Measurements from ENCODE around the gene MED27.

The MED27 gene

GRCh38 chr9:131844745-131845118 is 234.9 kb downstream of the MED27 start (continued):
- TF ChIP-seq, protein P1, sequence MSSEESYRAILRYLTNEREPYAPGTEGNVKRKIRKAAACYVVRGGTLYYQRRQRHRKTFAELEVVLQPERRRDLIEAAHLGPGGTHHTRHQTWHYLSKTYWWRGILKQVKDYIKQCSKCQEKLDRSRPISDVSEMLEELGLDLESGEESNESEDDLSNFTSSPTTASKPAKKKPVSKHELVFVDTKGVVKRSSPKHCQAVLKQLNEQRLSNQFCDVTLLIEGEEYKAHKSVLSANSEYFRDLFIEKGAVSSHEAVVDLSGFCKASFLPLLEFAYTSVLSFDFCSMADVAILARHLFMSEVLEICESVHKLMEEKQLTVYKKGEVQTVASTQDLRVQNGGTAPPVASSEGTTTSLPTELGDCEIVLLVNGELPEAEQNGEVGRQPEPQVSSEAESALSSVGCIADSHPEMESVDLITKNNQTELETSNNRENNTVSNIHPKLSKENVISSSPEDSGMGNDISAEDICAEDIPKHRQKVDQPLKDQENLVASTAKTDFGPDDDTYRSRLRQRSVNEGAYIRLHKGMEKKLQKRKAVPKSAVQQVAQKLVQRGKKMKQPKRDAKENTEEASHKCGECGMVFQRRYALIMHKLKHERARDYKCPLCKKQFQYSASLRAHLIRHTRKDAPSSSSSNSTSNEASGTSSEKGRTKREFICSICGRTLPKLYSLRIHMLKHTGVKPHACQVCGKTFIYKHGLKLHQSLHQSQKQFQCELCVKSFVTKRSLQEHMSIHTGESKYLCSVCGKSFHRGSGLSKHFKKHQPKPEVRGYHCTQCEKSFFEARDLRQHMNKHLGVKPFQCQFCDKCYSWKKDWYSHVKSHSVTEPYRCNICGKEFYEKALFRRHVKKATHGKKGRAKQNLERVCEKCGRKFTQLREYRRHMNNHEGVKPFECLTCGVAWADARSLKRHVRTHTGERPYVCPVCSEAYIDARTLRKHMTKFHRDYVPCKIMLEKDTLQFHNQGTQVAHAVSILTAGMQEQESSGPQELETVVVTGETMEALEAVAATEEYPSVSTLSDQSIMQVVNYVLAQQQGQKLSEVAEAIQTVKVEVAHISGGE (tag by site-specific recombination; conservative IDR thresholded peaks at IDR 0.05; ENCODE audit: low read depth): peak; percentile 39; the same call in 1 of the 2 replicates
- TF ChIP-seq ZNF366 (tag by site-specific recombination; conservative IDR thresholded peaks at IDR 0.05) (no peak), ZBTB17 (tag by site-specific recombination; IDR thresholded peaks at IDR 0.05) (no peak), ZNF302 (tag by site-specific recombination; IDR thresholded peaks at IDR 0.05; ENCODE audit: low read depth) (no peak), ZNF596 (tag by site-specific recombination; IDR thresholded peaks at IDR 0.05) (no peak), ZNF658 (tag by site-specific recombination; IDR thresholded peaks at IDR 0.05) (no peak), RBAK (tag by site-specific recombination; IDR thresholded peaks at IDR 0.05) (no peak), ZNF174 (tag by site-specific recombination; IDR thresholded peaks at IDR 0.05) (no peak), ZNF580 (tag by site-specific recombination; IDR thresholded peaks at IDR 0.05) (no peak), ZNF48 (tag by site-specific recombination; IDR thresholded peaks at IDR 0.05) (no peak), ZNF140 (tag by site-specific recombination; IDR thresholded peaks at IDR 0.05) (no peak), SP2 (tag by site-specific recombination; IDR thresholded peaks at IDR 0.05) (no peak), ZNF394 (tag by site-specific recombination; IDR thresholded peaks at IDR 0.05; ENCODE audit: borderline replicate concordance) (peak; percentile 79; the same call in 1 of the 2 replicates), ZEB2 (tag by site-specific recombination; IDR thresholded peaks at IDR 0.05) (no peak)
- TF ChIP-seq, protein P2, sequence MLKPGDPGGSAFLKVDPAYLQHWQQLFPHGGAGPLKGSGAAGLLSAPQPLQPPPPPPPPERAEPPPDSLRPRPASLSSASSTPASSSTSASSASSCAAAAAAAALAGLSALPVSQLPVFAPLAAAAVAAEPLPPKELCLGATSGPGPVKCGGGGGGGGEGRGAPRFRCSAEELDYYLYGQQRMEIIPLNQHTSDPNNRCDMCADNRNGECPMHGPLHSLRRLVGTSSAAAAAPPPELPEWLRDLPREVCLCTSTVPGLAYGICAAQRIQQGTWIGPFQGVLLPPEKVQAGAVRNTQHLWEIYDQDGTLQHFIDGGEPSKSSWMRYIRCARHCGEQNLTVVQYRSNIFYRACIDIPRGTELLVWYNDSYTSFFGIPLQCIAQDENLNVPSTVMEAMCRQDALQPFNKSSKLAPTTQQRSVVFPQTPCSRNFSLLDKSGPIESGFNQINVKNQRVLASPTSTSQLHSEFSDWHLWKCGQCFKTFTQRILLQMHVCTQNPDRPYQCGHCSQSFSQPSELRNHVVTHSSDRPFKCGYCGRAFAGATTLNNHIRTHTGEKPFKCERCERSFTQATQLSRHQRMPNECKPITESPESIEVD (tag by site-specific recombination; IDR thresholded peaks at IDR 0.05): no peak
- TF ChIP-seq, protein P3, sequence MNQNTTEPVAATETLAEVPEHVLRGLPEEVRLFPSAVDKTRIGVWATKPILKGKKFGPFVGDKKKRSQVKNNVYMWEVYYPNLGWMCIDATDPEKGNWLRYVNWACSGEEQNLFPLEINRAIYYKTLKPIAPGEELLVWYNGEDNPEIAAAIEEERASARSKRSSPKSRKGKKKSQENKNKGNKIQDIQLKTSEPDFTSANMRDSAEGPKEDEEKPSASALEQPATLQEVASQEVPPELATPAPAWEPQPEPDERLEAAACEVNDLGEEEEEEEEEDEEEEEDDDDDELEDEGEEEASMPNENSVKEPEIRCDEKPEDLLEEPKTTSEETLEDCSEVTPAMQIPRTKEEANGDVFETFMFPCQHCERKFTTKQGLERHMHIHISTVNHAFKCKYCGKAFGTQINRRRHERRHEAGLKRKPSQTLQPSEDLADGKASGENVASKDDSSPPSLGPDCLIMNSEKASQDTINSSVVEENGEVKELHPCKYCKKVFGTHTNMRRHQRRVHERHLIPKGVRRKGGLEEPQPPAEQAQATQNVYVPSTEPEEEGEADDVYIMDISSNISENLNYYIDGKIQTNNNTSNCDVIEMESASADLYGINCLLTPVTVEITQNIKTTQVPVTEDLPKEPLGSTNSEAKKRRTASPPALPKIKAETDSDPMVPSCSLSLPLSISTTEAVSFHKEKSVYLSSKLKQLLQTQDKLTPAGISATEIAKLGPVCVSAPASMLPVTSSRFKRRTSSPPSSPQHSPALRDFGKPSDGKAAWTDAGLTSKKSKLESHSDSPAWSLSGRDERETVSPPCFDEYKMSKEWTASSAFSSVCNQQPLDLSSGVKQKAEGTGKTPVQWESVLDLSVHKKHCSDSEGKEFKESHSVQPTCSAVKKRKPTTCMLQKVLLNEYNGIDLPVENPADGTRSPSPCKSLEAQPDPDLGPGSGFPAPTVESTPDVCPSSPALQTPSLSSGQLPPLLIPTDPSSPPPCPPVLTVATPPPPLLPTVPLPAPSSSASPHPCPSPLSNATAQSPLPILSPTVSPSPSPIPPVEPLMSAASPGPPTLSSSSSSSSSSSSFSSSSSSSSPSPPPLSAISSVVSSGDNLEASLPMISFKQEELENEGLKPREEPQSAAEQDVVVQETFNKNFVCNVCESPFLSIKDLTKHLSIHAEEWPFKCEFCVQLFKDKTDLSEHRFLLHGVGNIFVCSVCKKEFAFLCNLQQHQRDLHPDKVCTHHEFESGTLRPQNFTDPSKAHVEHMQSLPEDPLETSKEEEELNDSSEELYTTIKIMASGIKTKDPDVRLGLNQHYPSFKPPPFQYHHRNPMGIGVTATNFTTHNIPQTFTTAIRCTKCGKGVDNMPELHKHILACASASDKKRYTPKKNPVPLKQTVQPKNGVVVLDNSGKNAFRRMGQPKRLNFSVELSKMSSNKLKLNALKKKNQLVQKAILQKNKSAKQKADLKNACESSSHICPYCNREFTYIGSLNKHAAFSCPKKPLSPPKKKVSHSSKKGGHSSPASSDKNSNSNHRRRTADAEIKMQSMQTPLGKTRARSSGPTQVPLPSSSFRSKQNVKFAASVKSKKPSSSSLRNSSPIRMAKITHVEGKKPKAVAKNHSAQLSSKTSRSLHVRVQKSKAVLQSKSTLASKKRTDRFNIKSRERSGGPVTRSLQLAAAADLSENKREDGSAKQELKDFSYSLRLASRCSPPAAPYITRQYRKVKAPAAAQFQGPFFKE (tag by site-specific recombination; IDR thresholded peaks at IDR 0.05; ENCODE audit: borderline replicate concordance): no peak

All from HEK293 (cell line).